Coronary artery (tissue), 2 donors: ENCODE measurements around the gene EEIG2.

Experiments used
- DNase-seq: peaks from one replicate; pipeline ENCODE4 v3.0.0-alpha.2; 2017; ENCODE audit warnings: low spot score
- H3K27ac ChIP-seq, 2 donors: fragments of 200-600 bp; sonication (generic); one replicate each; pipeline ENCODE4 v1.5.1; 2016 to 2019
- H3K4me3 ChIP-seq: fragments of 200-600 bp; sonication (generic); 2 replicates; pipeline ENCODE4 v1.5.1; 2016; ENCODE audit warnings: mild to moderate bottlenecking, moderate library complexity
- TF ChIP-seq, protein P1 (sequence below): fragments of 200-600 bp; sonication (generic); IDR thresholded peaks from one replicate; pipeline ENCODE4 v1.5.1; 2019; ENCODE audit warnings: antibody characterized with exemption

The EEIG2 gene

DNA sequence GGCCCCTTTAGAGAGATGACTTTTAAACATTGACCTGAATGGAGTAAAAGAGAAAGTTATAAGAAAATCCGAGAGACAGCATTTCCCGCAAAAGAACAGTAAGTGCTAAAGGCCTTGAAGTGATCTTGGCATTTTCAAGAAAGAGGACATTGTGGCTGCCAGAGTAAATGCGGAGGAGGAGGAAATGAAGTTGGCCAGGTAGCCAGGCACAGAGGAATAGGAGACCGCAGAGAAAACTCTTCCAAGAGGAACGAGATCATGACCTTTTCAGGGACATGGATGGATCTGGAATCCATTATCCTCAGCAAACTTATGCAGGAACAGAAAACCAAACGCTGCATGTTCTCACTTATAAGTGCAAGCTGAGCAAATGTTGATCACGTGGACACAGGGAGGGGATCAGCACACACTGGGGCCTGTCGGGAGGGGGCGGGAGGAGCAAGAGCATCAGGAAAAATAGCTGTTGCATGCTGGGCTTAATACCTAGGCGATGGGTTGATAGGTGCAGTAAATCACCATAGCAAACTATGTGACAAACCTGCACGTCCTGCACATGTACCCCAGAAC, 49.7 kb downstream of the EEIG2 start:
- Histone ChIP-seq H3K4me3 (no peak overlapping the region), H3K27ac (peak overlapping the region in 1 of 2 donors; percentile 18)
- TF ChIP-seq, protein P1, sequence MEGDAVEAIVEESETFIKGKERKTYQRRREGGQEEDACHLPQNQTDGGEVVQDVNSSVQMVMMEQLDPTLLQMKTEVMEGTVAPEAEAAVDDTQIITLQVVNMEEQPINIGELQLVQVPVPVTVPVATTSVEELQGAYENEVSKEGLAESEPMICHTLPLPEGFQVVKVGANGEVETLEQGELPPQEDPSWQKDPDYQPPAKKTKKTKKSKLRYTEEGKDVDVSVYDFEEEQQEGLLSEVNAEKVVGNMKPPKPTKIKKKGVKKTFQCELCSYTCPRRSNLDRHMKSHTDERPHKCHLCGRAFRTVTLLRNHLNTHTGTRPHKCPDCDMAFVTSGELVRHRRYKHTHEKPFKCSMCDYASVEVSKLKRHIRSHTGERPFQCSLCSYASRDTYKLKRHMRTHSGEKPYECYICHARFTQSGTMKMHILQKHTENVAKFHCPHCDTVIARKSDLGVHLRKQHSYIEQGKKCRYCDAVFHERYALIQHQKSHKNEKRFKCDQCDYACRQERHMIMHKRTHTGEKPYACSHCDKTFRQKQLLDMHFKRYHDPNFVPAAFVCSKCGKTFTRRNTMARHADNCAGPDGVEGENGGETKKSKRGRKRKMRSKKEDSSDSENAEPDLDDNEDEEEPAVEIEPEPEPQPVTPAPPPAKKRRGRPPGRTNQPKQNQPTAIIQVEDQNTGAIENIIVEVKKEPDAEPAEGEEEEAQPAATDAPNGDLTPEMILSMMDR = no peak
- DNase-seq = no peak
